SJCRH30 (cell line): ENCODE measurements around the gene C1orf174. TPM values are rescaled to one million over a fixed set of nuclear protein-coding genes. Genes with fewer than 3 reads are reported as not detected.

Source experiments
- DNase-seq, 2 experiments: peaks; one replicate each; pipeline ENCODE4 v3.0.0-alpha.2; 2015 to 2020
- H3K27ac ChIP-seq: fragments of 250-450 bp; sonication (Bioruptor Pico); 2 replicates; pipeline ENCODE4 v1.5.1; 2020; ENCODE audit warnings: mild to moderate bottlenecking, moderate library complexity
- H3K27me3 ChIP-seq: fragments of 250-450 bp; sonication (Bioruptor Pico); 2 replicates; pipeline ENCODE4 v1.5.1; 2020; ENCODE audit warnings: mild to moderate bottlenecking, moderate library complexity
- H3K36me3 ChIP-seq: fragments of 250-450 bp; sonication (Bioruptor Pico); 2 replicates; pipeline ENCODE4 v1.5.1; 2020; ENCODE audit warnings: mild to moderate bottlenecking, moderate library complexity
- H3K4me1 ChIP-seq: fragments of 250-450 bp; sonication (Bioruptor Pico); 2 replicates; pipeline ENCODE4 v1.5.1; 2020; ENCODE audit warnings: mild to moderate bottlenecking, moderate library complexity
- H3K4me3 ChIP-seq: fragments of 250-450 bp; sonication (Bioruptor Pico); 2 replicates; pipeline ENCODE4 v1.5.1; 2020; ENCODE audit warnings: mild to moderate bottlenecking, moderate library complexity
- H3K9me3 ChIP-seq: fragments of 250-450 bp; sonication (Bioruptor Pico); replicated peaks from 2 replicates; pipeline ENCODE4 v1.5.1; 2020; ENCODE audit warnings: mild to moderate bottlenecking, moderate library complexity
- total RNA-seq: library from RNA; depleted of rRNA; stranded (reverse); fragments of >200 nt; shearing (Covaris generic); gene quantifications from 2 replicates; pipeline ENCODE4 v1.2.3, GENCODE V29; 2014

C1orf174 gene
- total RNA-seq, 1 experiment from 2014 or later = 59.2 TPM

GRCh38 chr1:3907621-3908165, 7.6 kb upstream of the C1orf174 start:
- Histone ChIP-seq H3K27me3 (peaks cover 4% of the 10 kb centered on the region; the same call in 1 of the 2 replicates), H3K4me3 (no peak overlapping the region), H3K9me3 (no peaks in the 10 kb centered on the region), H3K36me3 (no peaks in the 10 kb centered on the region), H3K27ac (no peak overlapping the region), H3K4me1 (peaks cover 33% of the 10 kb centered on the region)
- DNase-seq = peak in 1 of 2 experiments; percentile 3

- Histone ChIP-seq H3K36me3 (no peaks in the 10 kb centered on the region), H3K9me3 (no peaks in the 10 kb centered on the region), H3K27ac (no peak overlapping the region), H3K27me3 (peaks cover 4% of the 10 kb centered on the region; the same call in 1 of the 2 replicates), H3K4me3 (no peak overlapping the region), H3K4me1 (peaks cover 39% of the 10 kb centered on the region)
- peak; percentile 60 to 64 for DNase-seq
Measured at GRCh38 chr1:3907031-3907534, 7.0 kb upstream of the C1orf174 start.

DNA sequence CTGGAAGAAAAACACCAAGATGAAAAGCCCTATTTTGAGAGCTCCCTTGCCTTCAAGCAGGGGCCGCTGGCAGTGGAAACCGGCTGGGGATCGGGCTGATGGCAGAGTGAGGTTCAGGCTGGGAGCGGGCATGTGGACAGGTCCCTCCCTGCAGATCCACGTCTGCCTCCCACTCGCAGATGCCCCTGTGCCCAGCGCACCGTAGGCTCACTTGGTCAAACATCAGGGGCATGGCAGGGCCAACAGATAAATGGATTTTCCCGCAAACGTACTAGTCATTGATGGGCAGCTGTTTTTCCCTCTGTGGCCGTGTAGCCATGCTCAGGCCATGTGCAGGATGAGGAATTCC, 6.6 kb upstream of the C1orf174 start:
- no peak for DNase-seq

DNA sequence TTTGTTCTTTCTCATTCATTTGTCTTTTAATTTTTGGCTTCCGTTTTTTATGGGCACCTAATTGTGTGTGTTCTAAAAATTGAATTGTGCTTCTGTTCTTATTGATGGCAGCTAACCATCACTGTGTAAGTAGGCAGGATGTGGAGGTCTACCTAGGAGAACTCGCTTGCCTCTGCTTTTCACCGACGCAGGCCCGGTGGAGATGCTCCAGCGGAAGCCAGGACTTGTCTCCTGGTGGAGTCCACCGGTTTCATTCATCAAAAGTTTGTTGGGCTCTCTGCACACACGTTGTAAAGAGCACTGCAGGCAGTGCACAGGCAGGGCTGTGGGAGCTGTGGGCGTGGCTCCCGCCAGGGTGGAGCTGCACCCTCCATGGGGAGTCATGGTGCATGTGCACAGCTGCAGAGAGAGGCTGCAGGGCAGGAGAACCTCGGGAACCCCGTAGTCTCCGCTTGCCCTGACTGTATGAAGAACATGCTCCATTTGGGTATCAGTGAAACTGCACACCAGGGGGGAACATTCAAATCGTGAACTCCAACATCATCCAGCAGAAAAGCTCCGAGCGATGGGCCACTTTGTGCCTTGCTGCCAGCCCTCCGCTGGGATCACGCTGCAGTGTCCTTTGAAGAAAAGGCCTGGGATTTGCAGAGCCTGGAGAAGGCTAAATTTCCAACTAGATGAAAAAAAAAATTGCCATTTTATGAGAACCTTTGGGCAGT, 6.0 kb upstream of the C1orf174 start:
- H3K9me3 ChIP-seq = no peaks in the 10 kb centered on the region
- peaks cover 34% of the 10 kb centered on the region for H3K4me1 ChIP-seq
- no peaks in the 10 kb centered on the region; the same call in 1 of the 2 replicates for H3K27me3 ChIP-seq
- H3K27ac ChIP-seq = no peak overlapping the region
- H3K4me3 ChIP-seq = no peak overlapping the region
- no peaks in the 10 kb centered on the region for H3K36me3 ChIP-seq
- peak; percentile 42 to 47 for DNase-seq

More for the DNA sequence above, 6.6 kb upstream of the C1orf174 start:
- H3K36me3 ChIP-seq = no peaks in the 10 kb centered on the region
- H3K9me3 ChIP-seq = no peaks in the 10 kb centered on the region
- peaks cover 39% of the 10 kb centered on the region for H3K4me1 ChIP-seq
- no peak overlapping the region for H3K4me3 ChIP-seq
- no peak overlapping the region for H3K27ac ChIP-seq
- H3K27me3 ChIP-seq = peaks cover 4% of the 10 kb centered on the region; the same call in 1 of the 2 replicates

DNA sequence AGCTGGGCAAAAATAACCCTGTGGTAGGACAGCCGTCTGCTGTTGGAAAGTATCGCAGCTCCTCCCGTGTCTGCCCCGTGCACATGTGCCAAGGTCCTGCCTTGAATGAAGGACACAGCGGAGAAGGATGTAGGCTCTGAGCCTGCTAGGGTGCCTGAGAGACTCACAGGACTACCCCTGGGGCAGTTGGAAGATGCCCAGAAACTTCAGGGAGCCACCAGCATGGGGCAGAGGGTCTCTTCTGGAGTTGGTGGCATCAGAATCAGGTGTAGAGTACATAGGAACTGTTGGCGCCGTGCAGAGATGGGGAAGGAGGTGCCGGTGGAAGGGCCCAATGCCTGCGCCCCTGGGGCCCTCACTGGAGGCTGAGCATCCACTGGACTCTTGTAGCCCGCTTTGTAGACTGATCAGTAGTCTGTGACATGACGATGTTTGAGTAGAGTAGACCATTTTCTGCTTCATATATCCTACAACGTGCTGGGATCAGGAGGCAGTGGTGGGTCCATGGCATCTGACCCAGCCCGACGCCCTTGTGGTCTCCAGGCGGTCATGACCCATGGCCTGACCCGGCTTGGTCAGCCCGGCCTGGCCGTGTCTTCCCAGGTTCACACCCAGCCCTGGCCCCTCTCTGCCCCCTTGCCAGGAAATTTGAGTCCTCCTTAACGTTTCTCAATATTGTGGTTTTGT, 5.3 kb upstream of the C1orf174 start:
- Histone ChIP-seq H3K9me3 (no peaks in the 10 kb centered on the region), H3K36me3 (no peaks in the 10 kb centered on the region), H3K27ac (no peak overlapping the region), H3K4me3 (no peak overlapping the region), H3K27me3 (no peaks in the 10 kb centered on the region), H3K4me1 (peaks cover 32% of the 10 kb centered on the region)
- DNase-seq = no peak

DNA sequence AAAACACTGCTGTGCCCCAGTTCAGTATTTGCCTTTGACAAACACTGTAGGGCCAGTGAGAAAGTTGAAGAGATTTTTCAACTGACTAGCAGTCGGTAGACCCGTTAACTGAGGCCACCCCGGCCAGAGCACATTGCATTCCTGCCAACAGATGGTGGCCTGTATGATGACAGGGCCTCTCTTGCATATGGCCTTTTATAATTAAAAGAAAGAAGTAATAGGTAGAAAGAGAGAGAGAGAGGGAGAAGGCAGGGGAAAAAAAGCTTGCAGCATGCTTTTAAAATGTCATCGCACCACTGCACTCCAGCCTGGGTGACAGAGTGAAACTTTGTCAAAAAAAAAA, 4.7 kb upstream of the C1orf174 start:
- Histone ChIP-seq H3K27me3 (no peaks in the 10 kb centered on the region), H3K36me3 (no peaks in the 10 kb centered on the region), H3K4me1 (peaks cover 32% of the 10 kb centered on the region), H3K27ac (no peak overlapping the region), H3K9me3 (no peaks in the 10 kb centered on the region), H3K4me3 (no peak overlapping the region)
- no peak for DNase-seq

DNA sequence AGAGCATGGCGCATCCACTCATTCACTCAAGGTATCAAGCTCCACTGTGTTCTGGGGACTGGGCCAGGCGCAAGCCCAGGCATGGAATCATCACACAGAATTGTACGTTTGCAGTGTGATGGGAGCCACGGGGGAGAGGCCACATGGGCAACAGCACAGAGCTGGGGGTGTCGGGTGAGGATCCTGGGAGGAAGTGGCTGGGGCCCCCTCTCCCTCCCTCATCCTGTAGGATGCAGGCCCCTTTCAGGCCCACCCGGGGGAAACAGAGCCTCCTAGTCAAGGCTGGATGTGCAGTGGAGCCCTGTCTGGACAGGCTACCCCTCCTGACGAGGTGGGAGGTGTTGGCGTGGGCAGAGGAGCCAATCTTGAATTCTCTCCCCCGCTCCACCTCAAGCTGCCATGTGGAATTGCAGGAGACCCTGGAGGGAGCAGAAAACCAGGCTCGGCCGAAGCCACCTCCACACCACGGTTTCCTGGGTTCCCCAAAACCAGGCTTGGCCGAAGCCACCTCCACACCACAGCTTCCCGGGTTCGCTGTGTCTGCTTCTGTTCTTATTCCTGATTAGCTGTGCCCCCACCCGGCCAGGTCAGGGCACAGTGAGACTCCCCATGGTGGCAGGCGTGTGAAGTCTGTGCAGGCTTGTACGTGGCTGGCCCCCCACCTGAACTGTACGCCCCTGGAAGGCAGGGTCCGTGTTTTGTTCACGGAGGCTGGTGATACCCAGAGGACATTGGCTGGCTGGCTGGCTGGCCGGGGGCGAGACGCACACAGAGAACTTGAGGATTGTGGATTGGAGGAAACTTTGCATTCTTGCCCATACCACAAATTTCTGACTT, 4.2 kb upstream of the C1orf174 start:
- Histone ChIP-seq H3K4me3 (no peak overlapping the region), H3K4me1 (peaks cover 32% of the 10 kb centered on the region), H3K9me3 (no peaks in the 10 kb centered on the region), H3K27ac (peak overlapping the region; percentile 75), H3K27me3 (no peaks in the 10 kb centered on the region), H3K36me3 (no peaks in the 10 kb centered on the region)
- no peak for DNase-seq

DNA sequence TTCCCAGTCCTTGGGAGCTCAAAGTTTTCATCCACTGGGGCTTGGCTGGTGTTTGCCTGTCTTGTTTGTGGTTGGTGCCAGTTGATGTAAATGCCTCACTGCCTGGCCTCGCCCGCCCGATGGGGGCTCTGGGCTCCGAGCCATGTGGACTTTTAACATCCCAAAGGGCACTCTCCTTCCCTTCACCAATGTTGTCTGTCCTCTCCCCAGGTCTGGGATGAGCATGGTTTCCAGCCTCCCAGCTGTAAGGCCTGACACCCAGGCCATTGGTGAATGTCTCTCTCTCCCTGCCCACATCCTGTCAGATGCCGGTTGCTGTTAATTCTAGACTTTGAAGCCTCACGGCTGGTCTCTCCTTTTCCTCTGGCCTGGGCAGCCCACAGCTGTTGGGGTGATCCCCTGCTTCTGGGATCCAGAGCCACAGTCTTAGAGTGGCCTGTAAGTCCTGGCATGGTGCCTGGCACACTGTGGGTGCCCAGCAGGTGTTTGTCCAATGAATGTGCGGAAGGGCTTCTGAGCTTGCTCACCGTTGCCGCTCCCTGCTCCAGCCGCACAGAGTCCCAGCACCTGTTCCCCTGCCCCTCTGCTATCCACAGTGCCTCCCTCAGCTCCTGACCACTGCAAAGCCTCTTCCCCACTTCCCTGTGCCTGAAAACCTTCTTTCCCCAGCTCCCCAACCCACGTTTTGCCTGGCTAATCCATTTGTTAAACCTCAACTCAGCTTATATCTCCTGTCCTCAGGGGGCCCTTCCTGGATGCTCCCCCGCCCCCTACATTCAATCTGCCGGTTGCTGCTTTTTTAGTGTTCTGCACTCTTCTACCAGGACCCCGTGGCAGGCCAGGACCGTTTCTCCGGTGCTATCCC, 3.3 kb upstream of the C1orf174 start:
- H3K4me1 ChIP-seq = peaks cover 32% of the 10 kb centered on the region
- no peaks in the 10 kb centered on the region for H3K27me3 ChIP-seq
- H3K9me3 ChIP-seq = peaks cover 4% of the 10 kb centered on the region; the same call in 1 of the 2 replicates
- peak overlapping the region; percentile 75 for H3K27ac ChIP-seq
- H3K36me3 ChIP-seq = 0 out of 2 replicates have a peak, but pooled peaks cover 5% of the 10 kb centered on the region
- peak; percentile 92 to 96 for DNase-seq
- no peak overlapping the region for H3K4me3 ChIP-seq

GRCh38 chr1:3902571-3903091, 2.6 kb upstream of the C1orf174 start:
- DNase-seq = peak in 1 of 2 experiments; percentile 50
- Histone ChIP-seq H3K27ac (peak overlapping the region; percentile 75), H3K27me3 (no peaks in the 10 kb centered on the region)

GRCh38 chr1:3902111-3902511, 2.0 kb upstream of the C1orf174 start:
- Histone ChIP-seq H3K27ac (no peak overlapping the region), H3K4me3 (no peak overlapping the region)

More at GRCh38 chr1:3902571-3903091, 2.6 kb upstream of the C1orf174 start:
- H3K36me3 ChIP-seq = 0 out of 2 replicates have a peak, but pooled peaks cover 6% of the 10 kb centered on the region
- peaks cover 8% of the 10 kb centered on the region; the same call in 1 of the 2 replicates for H3K9me3 ChIP-seq
- peaks cover 32% of the 10 kb centered on the region for H3K4me1 ChIP-seq
- H3K4me3 ChIP-seq = no peak overlapping the region

GRCh38 chr1:3900969-3901529, 977 bp upstream of the C1orf174 start:
- Histone ChIP-seq H3K27me3 (no peaks in the 10 kb centered on the region), H3K4me1 (peaks cover 25% of the 10 kb centered on the region), H3K27ac (peak overlapping the region; percentile 96), H3K4me3 (peak overlapping the region; percentile 79), H3K36me3 (0 out of 2 replicates have a peak, but pooled peaks cover 10% of the 10 kb centered on the region), H3K9me3 (peaks cover 8% of the 10 kb centered on the region; the same call in 1 of the 2 replicates)
- DNase-seq = peak; percentile 98 to 99

More at GRCh38 chr1:3902111-3902511, 2.0 kb upstream of the C1orf174 start:
- 0 out of 2 replicates have a peak, but pooled peaks cover 8% of the 10 kb centered on the region for H3K36me3 ChIP-seq
- H3K4me1 ChIP-seq = peaks cover 30% of the 10 kb centered on the region
- no peaks in the 10 kb centered on the region for H3K27me3 ChIP-seq
- H3K9me3 ChIP-seq = peaks cover 8% of the 10 kb centered on the region; the same call in 1 of the 2 replicates
- no peak for DNase-seq

DNA sequence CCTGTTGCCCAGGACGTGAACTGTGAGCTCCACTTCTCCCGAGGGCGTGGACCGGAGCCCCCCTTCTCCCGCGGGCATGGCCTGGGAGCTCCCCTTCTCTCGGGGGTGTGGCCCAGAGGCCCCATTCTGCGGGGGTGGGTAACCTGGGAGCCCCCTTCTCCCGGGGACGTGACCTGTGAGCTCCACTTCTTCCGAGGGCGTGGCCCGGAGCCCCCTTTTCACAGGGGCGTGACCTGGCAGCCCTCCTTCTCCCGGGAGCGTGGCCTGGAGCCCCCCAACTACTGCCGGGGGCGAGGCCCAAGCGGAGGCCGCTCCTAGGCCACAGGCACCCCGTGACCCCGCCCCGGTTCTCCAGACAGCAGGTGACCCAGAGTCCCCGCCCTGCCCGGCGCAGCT, 320 bp downstream of the C1orf174 start:
- peak overlapping the region; percentile 79 for H3K4me3 ChIP-seq
- peaks cover 25% of the 10 kb centered on the region for H3K4me1 ChIP-seq
- peaks cover 23% of the 10 kb centered on the region; the same call in 1 of the 2 replicates for H3K36me3 ChIP-seq
- H3K9me3 ChIP-seq = peaks cover 8% of the 10 kb centered on the region; the same call in 1 of the 2 replicates
- peak; percentile 56 to 57 for DNase-seq
- H3K27me3 ChIP-seq = no peaks in the 10 kb centered on the region
- peak overlapping the region; percentile 96 for H3K27ac ChIP-seq
